ENCODE measurements around the gene LDLRAD3.

DNA sequence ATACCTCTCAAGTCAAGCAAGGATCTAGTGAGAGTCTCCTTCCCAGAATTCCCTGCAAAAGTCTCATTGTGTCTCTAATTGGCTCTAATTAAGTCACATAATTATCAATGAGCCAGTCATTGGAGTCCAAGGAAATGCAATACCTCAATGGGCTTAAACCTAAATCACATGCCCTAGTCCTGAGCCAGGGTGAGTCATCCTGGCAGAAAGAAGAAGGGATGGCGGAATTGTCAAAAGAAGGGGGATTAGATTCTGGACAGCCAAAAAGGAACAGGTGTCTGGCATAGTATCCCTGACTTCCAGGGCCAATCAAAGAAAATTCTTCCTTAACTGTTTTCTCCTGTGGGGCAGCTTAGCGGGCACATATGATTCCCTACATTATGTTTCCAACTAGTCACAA, 25.1 kb upstream of the LDLRAD3 start:
- TF ChIP-seq, protein P1, sequence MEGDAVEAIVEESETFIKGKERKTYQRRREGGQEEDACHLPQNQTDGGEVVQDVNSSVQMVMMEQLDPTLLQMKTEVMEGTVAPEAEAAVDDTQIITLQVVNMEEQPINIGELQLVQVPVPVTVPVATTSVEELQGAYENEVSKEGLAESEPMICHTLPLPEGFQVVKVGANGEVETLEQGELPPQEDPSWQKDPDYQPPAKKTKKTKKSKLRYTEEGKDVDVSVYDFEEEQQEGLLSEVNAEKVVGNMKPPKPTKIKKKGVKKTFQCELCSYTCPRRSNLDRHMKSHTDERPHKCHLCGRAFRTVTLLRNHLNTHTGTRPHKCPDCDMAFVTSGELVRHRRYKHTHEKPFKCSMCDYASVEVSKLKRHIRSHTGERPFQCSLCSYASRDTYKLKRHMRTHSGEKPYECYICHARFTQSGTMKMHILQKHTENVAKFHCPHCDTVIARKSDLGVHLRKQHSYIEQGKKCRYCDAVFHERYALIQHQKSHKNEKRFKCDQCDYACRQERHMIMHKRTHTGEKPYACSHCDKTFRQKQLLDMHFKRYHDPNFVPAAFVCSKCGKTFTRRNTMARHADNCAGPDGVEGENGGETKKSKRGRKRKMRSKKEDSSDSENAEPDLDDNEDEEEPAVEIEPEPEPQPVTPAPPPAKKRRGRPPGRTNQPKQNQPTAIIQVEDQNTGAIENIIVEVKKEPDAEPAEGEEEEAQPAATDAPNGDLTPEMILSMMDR (IDR thresholded peaks at IDR 0.05), result no peak
- TF ChIP-seq EZH2phosphoT487 (IDR thresholded peaks at IDR 0.05), result no peak
